CMK (cell line): ENCODE results near the gene SFMBT1.

Experiments used
- DNase-seq: peaks from one replicate; pipeline ENCODE4 v3.0.0-alpha.2; 2010; ENCODE audit warnings: low read depth

SFMBT1 gene, protein sequence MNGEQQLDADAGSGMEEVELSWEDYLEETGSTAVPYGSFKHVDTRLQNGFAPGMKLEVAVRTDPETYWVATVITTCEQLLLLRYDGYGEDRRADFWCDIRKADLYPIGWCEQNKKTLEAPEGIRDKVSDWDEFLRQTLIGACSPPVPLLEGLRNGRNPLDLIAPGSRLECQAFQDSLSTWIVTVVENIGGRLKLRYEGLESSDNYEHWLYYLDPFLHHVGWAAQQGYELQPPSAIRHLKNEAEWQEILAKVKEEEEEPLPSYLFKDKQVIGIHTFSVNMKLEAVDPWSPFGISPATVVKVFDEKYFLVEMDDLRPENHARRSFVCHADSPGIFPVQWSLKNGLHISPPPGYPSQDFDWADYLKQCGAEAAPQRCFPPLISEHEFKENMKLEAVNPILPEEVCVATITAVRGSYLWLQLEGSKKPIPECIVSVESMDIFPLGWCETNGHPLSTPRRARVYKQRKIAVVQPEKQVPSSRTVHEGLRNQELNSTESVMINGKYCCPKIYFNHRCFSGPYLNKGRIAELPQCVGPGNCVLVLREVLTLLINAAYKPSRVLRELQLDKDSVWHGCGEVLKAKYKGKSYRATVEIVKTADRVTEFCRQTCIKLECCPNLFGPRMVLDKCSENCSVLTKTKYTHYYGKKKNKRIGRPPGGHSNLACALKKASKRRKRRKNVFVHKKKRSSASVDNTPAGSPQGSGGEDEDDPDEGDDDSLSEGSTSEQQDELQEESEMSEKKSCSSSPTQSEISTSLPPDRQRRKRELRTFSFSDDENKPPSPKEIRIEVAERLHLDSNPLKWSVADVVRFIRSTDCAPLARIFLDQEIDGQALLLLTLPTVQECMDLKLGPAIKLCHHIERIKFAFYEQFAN

DNA sequence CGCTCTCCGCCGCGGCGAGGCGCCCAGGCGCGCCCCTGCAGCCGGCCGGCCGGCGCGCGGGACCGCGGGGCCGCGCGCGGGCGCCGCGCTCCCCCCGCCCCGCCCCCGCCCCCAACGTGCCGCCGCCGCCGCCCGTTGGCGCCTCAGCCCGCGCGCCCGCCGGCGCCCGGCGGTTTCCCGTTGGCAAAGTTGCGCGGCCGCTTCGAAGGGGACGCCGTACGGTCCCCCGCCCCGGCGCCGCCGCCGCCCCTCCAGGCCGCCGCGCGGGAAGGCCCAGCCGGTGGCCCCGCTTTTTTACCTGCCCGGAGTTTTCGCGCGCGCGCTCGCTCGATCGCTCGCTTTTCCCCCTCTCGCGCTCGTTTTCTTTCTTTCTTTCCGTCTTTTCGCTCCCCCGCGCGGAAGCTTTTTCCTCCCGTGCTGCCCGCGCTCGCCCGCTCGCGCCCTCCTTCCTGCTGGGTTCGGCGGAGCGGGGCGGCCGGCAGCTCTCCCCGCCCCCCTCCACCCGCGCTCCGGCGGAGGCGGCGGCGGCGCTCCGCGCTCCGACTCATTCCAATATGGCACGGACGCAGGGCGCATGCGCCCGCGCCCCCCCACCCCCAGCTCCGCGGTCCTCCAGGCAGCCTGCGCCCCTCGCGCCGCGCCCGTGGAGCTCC lies at the start of gene SFMBT1:
Gene SFMBT1 (minus strand): TSS at position 556 of the 653 bp plus-strand sequence. CDS start 76,945 bp downstream, outside the sequence.
- no peak for DNase-seq

DNA sequence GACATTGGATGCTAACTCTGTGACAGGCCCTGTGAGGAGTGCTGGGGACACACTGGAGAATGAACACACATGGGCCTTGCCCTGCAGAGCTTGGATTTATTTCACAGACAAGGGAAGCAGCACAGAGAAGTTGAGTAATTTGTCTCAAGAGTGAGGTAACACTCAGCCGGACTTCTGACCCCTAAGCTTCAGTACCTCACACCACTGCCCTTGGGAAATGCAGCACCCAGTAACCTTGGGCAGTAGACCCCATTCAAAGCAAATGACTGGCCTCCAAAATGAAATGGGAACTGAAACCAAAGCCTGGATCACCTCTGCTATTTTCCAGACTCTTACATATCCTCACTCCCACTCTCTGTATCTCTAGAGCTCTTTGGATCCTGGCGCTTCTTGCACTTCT lies 47.1 kb upstream of the SFMBT1 start:
- DNase-seq: no peak

DNA sequence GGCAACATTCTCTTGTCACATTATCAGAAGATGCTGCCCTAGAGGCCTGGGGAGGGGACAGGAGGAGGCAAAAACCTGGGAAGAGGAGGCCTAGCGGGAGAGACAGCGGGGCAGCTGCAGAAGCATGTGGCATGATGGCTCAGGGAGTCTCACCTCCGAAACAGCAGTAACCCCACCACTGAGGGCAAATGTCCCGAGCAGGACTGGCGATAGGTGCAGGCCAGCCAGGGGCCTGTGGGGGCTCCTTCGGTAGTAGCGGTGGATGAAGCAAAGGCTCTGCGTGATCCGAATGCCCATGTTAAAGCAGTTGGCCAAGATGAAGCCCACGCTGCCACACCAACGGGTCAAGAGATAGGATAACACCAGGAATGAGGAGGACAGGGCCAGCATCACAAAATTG lies 46.3 kb upstream of the SFMBT1 start:
- no peak for DNase-seq

DNA sequence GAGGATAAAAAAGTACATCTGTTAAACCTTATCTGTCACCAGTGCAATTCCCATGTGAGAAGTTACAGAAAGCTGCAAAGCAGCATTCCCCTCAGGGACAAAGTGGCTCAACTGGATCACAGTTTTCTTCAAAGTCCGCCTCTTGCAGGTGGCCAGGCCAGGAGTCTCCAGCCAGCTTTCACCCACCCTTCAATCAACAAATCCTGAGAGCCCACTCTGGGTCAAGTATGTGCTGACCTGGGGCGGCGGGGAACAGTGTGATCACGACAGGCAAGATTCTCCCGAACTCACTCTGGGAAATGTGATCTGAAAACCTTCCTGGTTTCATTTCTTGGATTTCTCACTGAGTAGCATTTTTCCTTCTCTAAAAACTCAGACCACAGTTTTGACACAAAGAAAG lies 45.1 kb upstream of the SFMBT1 start:
- DNase-seq: no peak

DNA sequence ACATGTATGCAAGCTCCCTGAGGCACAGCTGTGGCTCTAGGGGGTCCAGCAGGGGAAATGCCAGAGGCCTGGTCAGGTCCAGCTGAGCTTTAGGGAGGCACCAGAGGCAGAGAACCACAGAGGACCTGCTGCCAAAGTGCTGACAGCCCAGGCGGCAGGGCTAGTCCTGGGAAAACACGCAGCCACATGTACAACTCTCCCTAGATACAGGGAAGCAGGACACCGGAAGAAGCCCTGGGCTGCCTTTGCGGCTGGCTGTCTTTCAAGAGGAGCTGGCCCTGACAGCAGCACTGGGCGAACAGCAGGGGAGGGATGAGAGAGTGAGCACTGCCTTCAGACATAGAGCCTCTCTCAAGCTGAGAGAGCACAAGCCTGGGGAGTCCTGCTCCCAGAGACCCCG lies 43.6 kb upstream of the SFMBT1 start:
- DNase-seq: no peak

DNA sequence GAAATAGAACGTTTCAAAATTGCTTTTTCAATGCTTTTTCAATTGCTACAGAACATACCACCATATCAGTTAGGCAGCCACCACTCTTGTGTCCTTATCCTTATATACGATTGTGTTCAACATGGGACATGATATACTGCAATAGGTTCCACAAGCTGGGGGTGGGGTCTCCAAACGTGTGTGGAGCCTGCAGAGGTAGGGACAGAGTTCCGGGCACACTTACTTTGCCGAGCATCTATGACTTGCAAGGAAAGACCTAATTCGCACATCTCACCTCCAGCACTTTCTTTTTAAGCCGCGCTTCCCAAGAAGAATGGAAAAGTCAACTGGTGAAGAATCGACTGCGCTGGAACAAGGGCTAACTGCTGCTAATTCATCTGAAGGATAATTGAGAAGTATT lies 39.6 kb upstream of the SFMBT1 start:
- no peak for DNase-seq

DNA sequence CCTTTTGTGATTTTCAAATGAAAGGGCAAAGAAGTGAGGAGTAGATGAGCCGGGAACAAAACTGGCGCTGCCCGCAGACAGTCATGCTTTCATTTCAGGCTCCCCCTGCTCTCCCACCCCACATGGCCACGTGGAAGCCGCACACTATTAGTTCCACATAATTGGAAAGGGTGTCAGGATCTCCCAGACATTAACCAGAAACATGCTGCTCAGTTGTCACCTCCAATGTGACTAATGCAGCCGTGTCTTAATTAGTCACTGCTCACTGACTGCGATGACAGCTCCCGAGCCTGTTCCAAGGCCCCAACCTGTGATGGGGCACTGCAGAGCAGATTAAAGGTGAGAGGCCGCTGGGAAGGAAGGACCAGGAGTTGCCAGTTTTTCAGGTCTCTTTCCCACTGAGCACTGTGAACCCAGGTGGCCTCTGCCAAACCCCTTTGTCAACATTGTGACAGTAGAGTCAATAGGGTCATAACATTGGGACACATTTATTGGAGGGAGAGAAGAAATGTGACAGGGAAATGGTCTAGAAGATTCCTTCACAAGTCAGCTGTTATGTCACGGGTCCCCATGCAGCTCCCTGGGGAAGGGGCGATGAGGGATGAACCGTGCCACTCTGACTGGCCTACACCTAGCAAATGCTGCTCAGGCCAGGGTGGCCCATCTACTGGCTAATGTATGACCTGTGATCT lies 38.6 kb upstream of the SFMBT1 start:
- DNase-seq: no peak

DNA sequence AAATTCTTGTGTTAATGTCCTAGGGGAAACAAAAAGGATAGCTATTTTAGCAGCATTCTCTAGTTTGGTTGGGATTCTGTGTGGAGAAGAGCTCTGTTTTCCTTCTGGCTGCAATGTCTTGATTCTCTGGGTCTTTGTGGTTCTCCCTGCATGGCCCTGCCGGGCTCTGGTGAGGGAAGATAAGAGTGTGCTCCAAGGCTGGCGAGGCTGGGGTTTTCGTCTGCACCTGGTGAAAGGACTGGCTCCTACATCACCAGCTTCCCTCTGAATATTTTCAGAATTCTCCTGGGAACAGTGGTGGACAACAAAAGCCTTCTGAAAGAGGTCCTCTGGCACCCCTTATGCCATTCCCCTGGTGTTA lies 38.1 kb upstream of the SFMBT1 start:
- no peak for DNase-seq

DNA sequence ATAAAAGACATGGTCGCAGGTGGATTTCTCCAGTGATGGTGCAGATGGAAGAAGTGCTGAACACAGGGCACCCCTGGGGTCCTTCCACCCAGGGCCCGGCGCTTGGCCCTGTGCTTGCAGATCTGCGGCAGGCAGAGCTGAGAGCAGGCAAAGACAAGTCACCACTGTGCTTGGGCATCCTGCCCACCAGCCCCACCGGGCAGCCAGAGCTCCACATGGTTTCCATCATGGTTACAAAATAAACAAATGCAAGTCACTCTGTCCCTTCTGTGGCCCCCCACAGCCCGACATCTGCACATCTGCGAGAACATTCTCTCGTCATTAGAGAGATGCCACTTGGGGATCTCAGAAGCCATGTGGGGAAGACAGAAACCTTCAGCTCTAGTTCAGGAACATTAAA lies 37.6 kb upstream of the SFMBT1 start:
- DNase-seq: no peak

DNA sequence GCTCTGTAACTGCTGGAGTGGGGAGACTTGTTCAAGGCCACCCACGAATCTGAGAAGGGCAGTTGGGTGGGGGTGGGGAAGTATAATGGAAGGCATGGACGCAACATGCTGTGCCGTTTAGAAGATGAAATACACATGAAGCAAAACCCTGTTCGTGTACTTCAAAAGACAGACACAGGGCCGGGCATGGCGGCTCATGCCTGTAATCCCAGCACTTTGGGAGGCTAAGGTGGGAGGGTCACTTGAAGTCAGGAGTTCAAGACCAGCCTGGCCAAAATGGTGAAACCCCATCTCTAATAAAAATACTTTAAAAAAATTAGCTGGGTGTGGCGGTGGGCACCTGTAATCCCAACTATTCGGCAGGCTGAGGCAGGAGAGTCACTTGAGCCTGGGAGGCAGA lies 36.9 kb upstream of the SFMBT1 start:
- DNase-seq: no peak

DNA sequence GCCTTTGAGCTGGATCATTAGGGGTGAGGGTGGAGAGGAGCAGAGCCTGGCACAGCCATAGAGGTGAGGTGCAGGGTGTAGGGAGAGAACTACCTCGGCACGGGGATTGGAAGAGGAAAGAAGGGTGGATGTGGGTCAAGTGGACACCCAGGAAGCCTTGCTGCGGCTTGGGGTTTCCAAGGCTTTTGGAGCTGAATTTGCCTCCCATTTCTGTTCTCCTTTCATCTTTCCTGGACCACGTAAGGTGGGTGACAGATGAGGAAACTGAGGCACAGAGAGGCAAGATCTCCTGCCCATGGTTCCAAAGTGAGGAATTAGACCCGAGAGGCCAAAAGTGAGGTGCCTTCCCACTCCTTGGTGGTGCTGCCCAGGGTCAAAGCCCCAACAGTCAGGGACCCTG lies 35.4 kb upstream of the SFMBT1 start:
- no peak for DNase-seq

DNA sequence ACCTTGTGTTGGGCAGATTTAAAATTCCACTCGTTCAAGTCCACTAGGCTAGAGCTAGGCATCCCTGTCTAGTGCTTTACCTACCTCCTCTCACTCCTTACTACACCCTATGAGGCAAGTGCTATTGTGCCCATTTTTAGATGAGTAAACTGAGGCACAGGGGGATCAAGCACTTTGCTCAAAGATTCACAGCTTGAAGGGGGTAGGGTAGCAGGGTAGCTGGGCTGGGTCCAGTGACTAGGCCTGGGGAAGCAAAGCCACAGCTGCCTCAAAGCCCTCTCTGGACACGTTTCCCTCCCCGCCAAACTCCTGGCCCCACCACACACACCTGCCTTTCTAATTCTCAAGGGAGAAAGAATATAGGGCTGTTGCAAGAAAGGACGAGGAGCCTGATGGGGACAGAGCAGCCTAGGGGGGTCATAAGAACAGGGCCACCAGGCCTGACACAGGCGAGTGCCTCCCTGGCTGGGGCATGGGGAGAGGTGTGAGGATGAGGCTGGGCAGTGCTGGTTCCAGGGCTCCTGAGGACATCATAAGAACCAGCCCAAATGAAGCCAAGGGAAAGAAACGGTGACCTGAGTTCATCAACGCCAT lies 34.8 kb upstream of the SFMBT1 start:
- DNase-seq: no peak

DNA sequence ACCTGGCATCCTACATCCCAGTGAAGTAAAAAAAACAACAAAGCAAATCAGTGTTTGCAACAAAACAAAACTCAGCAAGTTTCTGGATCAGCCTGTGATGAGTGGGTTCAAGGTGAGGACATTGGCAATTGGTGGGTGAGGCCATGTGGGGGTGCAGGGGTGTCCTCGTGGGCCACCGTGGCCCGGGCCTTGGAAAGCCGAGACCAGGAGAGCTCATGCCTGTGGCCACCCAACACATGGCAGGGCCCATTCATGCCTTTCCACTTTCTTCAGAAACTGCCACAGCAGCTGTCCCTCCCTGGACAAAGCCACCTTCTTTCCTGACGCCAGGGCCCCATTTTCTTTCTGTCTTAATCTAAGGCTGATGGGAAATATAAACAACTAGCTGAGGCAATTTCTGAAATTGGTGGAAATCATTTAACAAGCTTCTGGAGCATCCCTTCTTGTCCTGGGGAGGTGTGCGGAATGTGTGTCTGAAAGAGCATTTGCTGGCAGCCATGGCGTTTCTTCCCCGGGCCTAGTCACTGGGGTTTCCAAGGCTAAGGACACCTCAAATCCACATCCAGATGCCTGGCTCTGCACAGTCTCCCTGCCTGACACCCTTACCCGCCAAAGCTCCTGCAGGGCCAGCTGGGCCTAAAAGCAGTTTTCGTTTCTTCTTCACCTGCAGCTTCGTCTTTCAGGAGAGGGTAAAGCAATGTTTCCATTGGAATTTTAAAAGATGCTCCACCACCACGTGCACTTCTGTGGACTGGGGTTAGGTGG lies 34.1 kb upstream of the SFMBT1 start:
- DNase-seq: no peak

DNA sequence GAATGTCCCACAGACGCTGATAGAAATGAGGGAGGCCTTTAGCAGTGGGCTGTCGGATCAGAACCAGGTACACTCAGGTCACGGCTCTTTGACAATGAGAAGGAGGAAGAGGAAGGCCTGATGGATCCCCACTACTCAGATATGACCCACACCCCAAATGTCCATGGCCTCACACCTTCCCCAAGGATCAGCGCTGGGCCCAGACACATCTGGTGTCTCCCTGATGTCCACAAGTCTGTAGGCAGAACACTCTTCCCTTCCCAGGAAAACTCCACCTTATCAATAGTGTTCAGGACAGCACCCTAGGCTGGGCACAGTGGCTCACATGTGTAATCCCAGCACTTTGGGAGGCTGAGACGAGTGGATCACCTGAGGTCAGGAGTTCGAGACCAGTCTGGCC lies 33.3 kb upstream of the SFMBT1 start:
- DNase-seq: no peak

DNA sequence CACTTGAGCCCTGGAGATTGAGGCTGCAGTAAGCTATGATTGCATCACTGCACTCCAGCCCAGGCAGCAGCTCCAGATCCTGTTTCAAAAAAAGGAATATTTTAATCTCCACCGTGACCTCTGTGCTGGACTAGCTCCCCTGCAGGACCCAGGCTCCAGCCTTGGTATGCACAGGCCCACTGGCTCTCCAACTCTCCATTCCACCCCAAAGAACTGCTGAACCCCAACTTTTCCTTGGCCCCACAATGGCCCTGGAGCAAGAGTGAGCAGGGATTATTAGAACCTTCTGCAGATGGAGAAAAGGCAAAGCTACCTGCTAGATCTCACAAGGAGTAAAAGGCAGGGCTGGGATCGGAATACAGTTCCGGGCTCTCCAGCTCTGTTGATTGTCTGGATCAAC lies 32.8 kb upstream of the SFMBT1 start:
- DNase-seq: no peak

DNA sequence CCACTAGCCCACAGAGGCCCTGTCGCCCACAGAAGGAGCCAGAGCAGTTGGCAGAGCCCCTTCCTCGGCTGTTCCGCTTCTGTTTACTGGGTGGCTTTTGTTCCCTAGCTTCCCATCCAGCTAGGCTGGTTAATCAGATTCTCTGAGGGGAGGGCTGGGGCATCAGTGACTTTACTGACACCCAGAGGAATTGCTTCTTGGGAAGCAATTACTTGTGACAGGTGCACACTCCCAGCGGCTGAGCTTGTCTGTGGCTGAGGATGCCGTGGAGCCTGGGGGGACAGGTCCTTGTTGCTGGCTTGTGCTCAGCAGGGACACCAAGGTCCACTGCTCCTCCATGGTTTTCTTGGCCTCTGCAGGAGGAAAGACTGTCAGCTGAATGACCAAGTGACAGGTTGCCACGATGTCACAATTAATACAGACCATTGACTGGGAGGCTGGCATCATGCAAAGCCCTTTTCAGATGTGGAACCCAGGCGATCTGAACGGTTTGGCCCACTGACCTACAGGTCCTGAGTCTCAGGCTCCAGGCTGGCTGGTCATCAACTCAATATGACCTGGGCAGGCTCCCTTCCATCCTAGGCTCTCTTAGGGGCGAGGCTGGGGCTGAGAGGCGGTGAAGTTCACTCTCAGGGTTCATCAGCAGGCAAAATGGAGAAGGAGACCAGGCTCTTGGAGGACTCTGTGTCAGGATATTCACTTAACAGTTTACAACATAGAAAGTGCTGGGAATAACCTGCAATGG lies 31.8 kb upstream of the SFMBT1 start:
- no peak for DNase-seq

DNA sequence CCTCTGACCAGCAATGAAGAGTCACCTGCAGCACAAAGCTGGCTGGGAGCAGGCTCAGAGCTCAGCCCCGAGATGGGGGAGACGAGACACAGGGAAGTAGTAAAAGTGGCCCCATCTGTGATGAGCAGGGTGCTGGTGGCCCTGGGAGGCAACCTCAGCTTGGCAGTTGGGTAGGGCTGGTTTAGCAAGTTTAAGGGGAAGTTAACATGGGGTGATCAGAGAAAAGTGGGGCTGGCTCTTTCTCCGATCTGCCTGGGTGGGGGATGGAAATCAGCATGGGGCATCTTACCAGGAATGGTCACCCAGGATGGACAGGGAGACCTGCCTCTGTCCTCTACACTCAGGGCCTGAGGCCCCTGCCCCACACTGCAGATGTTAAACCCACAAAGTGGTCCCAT lies 29.9 kb upstream of the SFMBT1 start:
- DNase-seq: no peak

DNA sequence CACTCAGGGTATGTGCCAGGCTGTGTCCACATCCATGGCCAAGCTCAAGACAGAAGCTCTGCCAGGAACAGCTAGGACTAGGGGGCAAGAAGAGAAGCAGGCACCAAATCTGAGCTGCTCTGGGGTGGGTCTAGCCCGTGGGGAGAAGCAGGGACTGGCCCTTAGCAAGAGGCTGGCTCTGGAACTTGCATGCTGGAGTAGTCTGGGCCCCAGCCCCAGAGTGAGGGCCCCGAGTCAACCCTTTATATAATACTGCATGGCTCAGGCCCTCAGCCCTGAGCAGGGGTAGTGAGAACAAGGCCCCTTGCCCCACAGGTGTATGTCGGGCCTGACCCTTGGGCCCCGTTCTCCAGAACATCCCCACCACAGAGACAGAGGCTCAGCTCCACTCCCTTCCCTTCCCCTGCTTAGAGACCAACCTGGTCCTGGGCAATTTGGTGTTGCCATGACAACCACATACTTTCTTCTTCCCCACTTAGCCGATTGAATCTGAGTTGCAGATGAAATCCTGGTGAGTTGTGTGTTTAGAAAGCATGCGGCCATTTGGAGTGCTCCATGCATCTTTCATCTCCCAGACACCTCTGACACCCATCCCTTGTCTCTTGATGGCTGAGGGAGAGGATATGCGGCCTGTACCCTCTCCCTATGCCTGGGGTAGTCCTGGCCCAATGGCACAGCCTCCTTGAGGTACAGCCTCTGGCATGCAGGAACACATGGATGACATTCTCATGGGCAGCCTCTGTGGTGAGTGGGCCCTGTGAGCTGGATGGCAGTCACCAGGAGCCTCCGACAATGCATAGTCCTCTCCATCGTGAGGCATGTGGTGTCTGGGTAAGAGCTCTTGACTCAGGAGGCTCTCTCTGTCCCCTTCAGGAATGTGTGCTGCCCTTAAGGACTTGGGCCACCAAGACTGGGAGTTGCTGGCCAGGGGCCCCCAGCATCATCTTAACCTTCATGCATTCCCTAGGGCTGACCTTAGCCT lies 29.2 kb upstream of the SFMBT1 start:
- no peak for DNase-seq

DNA sequence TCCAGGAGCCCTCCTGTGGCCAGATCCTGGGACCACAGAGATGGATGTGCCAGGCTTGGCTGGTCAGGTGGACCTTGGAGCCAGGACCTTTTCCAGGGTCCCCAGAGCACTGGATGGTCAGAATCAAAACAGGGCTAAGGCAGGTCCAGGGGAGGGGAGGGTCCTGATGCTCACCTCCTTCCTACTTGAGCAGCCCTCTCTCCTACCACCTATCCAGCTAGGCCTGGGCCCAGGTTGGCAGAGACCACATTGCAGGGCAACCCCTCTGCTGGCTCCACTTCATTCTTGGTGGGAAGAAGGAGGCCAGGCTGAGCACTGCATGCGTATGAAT lies 28.5 kb upstream of the SFMBT1 start:
- DNase-seq: no peak
